ENCODE results near the gene DNM3. TPM values are rescaled to one million over a fixed set of nuclear protein-coding genes. Genes with fewer than 3 reads are reported as not detected.

DNM3 gene
- total and polyA plus RNA-seq, 10 of the 15 experiments (the other 5 are each of a cell fraction or from before 2014, with no cell fraction given) = 0.03 to 1.5 (median 0.08) TPM; not detected in 3

GRCh38 chr1:172245788-172246187 lies 404.5 kb downstream of the DNM3 start:
- Histone ChIP-seq H3K4me3 (no peak overlapping the region), H3K4me1 (ENCODE audit: control insufficient read depth, insufficient read depth, low read length) (no peaks in the 10 kb centered on the region), H4K20me1 (ENCODE audit: control insufficient read depth, insufficient read depth) (no peaks in the 10 kb centered on the region), H3K4me2 (ENCODE audit: control insufficient read depth, insufficient read depth) (no peak overlapping the region), H3K9ac (ENCODE audit: control insufficient read depth, insufficient read depth, low read length) (no peak overlapping the region), H3K9me3 (replicated peaks; ENCODE audit: control insufficient read depth, insufficient read depth, low read length) (no peaks in the 10 kb centered on the region; the same call in 2 of the 3 replicates), H3K27me3 (replicated peaks in 1 of 2; ENCODE audit: control insufficient read depth in 2 of 2, insufficient read depth in 2 of 2, low read length in 1 of 2) (no peaks in the 10 kb centered on the region), H3K36me3 (ENCODE audit: control insufficient read depth in 2 of 2, insufficient read depth in 2 of 2, low read length in 1 of 2) (no peaks in the 10 kb centered on the region), H3K79me2 (ENCODE audit: control insufficient read depth, insufficient read depth, low read length) (no peaks in the 10 kb centered on the region), H3K27ac (ENCODE audit: control insufficient read depth, insufficient read depth) (no peak overlapping the region), H2AFZ (ENCODE audit: control insufficient read depth, low read depth, low read length) (no peak overlapping the region)
- no peak for DNase-seq (ENCODE audit: low read depth, low spot score)
- in situ Hi-C loops (cut with MboI) (no loop called here), intact Hi-C loops (cut with micrococcal nuclease; ENCODE audit: unreplicated experiment) (no loop called here)
- BruUV-seq (replicated peaks) = no TSS peak
- no peak for FAIRE-seq
- no peak for ATAC-seq
- ChIA-PET SMC1A (ENCODE audit: uncharacterized antibody, unreplicated experiment) (no interaction called here), RAD21 (ENCODE audit: unreplicated experiment) (no interaction called here), POLR2A (no interaction called here), CTCF (interaction anchor here (0.7 kb wide), 1 partner anchor 53 kb away, joined by 3 read pairs; no protein-coding TSS in a partner anchor)
- 42% methylated on average over 3 of the region's 3 CpGs for WGBS (ENCODE audit: insufficient coverage, insufficient replicate concordance, low lambda C conversion rate, missing lambda C conversion rate)
- TF ChIP-seq, protein P1, sequence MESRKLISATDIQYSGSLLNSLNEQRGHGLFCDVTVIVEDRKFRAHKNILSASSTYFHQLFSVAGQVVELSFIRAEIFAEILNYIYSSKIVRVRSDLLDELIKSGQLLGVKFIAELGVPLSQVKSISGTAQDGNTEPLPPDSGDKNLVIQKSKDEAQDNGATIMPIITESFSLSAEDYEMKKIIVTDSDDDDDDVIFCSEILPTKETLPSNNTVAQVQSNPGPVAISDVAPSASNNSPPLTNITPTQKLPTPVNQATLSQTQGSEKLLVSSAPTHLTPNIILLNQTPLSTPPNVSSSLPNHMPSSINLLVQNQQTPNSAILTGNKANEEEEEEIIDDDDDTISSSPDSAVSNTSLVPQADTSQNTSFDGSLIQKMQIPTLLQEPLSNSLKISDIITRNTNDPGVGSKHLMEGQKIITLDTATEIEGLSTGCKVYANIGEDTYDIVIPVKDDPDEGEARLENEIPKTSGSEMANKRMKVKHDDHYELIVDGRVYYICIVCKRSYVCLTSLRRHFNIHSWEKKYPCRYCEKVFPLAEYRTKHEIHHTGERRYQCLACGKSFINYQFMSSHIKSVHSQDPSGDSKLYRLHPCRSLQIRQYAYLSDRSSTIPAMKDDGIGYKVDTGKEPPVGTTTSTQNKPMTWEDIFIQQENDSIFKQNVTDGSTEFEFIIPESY (IDR thresholded peaks at IDR 0.05) = no peak
- no peak for TF ChIP-seq CHD4 (IDR thresholded peaks at IDR 0.05)
- no peak for TF ChIP-seq EED (IDR thresholded peaks at IDR 0.05; ENCODE audit: low read depth)
- no peak for TF ChIP-seq CBX3 (IDR thresholded peaks at IDR 0.05; ENCODE audit: borderline replicate concordance, low read depth)
- no peak for TF ChIP-seq ATF3 (IDR thresholded peaks at IDR 0.05; ENCODE audit: borderline replicate concordance, extremely low read depth, low read depth, low read length)
- no peak for TF ChIP-seq TCF12 (IDR thresholded peaks at IDR 0.05; ENCODE audit: low read depth, low read length)
- TF ChIP-seq, protein P2, sequence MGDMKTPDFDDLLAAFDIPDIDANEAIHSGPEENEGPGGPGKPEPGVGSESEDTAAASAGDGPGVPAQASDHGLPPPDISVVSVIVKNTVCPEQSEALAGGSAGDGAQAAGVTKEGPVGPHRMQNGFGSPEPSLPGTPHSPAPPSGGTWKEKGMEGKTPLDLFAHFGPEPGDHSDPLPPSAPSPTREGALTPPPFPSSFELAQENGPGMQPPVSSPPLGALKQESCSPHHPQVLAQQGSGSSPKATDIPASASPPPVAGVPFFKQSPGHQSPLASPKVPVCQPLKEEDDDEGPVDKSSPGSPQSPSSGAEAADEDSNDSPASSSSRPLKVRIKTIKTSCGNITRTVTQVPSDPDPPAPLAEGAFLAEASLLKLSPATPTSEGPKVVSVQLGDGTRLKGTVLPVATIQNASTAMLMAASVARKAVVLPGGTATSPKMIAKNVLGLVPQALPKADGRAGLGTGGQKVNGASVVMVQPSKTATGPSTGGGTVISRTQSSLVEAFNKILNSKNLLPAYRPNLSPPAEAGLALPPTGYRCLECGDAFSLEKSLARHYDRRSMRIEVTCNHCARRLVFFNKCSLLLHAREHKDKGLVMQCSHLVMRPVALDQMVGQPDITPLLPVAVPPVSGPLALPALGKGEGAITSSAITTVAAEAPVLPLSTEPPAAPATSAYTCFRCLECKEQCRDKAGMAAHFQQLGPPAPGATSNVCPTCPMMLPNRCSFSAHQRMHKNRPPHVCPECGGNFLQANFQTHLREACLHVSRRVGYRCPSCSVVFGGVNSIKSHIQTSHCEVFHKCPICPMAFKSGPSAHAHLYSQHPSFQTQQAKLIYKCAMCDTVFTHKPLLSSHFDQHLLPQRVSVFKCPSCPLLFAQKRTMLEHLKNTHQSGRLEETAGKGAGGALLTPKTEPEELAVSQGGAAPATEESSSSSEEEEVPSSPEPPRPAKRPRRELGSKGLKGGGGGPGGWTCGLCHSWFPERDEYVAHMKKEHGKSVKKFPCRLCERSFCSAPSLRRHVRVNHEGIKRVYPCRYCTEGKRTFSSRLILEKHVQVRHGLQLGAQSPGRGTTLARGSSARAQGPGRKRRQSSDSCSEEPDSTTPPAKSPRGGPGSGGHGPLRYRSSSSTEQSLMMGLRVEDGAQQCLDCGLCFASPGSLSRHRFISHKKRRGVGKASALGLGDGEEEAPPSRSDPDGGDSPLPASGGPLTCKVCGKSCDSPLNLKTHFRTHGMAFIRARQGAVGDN (IDR thresholded peaks at IDR 0.05) = no peak
- TF ChIP-seq GATAD2B (conservative IDR thresholded peaks at IDR 0.05; ENCODE audit: low read depth) = no peak
- TF ChIP-seq, protein P3, sequence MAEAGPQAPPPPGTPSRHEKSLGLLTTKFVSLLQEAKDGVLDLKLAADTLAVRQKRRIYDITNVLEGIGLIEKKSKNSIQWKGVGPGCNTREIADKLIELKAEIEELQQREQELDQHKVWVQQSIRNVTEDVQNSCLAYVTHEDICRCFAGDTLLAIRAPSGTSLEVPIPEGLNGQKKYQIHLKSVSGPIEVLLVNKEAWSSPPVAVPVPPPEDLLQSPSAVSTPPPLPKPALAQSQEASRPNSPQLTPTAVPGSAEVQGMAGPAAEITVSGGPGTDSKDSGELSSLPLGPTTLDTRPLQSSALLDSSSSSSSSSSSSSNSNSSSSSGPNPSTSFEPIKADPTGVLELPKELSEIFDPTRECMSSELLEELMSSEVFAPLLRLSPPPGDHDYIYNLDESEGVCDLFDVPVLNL (IDR thresholded peaks at IDR 0.05; ENCODE audit: low read depth, low read length) = no peak
- TF ChIP-seq, protein P4, sequence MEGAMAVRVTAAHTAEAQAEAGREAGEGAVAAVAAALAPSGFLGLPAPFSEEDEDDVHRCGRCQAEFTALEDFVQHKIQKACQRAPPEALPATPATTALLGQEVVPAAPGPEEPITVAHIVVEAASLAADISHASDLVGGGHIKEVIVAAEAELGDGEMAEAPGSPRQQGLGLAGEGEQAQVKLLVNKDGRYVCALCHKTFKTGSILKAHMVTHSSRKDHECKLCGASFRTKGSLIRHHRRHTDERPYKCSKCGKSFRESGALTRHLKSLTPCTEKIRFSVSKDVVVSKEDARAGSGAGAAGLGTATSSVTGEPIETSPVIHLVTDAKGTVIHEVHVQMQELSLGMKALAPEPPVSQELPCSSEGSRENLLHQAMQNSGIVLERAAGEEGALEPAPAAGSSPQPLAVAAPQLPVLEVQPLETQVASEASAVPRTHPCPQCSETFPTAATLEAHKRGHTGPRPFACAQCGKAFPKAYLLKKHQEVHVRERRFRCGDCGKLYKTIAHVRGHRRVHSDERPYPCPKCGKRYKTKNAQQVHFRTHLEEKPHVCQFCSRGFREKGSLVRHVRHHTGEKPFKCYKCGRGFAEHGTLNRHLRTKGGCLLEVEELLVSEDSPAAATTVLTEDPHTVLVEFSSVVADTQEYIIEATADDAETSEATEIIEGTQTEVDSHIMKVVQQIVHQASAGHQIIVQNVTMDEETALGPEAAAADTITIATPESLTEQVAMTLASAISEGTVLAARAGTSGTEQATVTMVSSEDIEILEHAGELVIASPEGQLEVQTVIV (IDR thresholded peaks at IDR 0.05; ENCODE audit: borderline replicate concordance, partially characterized antibody) = no peak
- no peak for TF ChIP-seq RAD51 (IDR thresholded peaks at IDR 0.05)
- no peak for TF ChIP-seq CREB1 (IDR thresholded peaks at IDR 0.05; ENCODE audit: low read depth)

Data from GM12878 (cell line).